Gastroesophageal sphincter (tissue), 3 donors: ENCODE measurements around the gene SSH3.

Source experiments
- CTCF ChIP-seq, 4 experiments: fragments of 200-600 bp in 2 of 4; fragments of 450-650 bp in 2 of 4; sonication (generic) in 1 of 4; IDR thresholded peaks; one replicate each; pipeline ENCODE4 v1.5.1; 2017 to 2019; ENCODE audit warnings: antibody characterized with exemption in 4 of 4, mild to moderate bottlenecking in 2 of 4, moderate library complexity in 2 of 4
- EP300 ChIP-seq: sonication (generic); formaldehyde crosslinking; IDR thresholded peaks from one replicate; pipeline ENCODE4 v1.6.1; 2017; ENCODE audit warnings: antibody characterized with exemption, mild to moderate bottlenecking
- POLR2A ChIP-seq, 2 donors: fragments of 450-650 bp; IDR thresholded peaks; one replicate each; pipeline ENCODE4 v1.6.1; 2017; ENCODE audit warnings: antibody characterized with exemption in 2 of 2, mild to moderate bottlenecking in 2 of 2, moderate library complexity in 1 of 2
- POLR2AphosphoS5 ChIP-seq: sonication (generic); formaldehyde crosslinking; IDR thresholded peaks from one replicate; pipeline ENCODE4 v1.6.1; 2017; ENCODE audit warnings: antibody characterized with exemption

DNA sequence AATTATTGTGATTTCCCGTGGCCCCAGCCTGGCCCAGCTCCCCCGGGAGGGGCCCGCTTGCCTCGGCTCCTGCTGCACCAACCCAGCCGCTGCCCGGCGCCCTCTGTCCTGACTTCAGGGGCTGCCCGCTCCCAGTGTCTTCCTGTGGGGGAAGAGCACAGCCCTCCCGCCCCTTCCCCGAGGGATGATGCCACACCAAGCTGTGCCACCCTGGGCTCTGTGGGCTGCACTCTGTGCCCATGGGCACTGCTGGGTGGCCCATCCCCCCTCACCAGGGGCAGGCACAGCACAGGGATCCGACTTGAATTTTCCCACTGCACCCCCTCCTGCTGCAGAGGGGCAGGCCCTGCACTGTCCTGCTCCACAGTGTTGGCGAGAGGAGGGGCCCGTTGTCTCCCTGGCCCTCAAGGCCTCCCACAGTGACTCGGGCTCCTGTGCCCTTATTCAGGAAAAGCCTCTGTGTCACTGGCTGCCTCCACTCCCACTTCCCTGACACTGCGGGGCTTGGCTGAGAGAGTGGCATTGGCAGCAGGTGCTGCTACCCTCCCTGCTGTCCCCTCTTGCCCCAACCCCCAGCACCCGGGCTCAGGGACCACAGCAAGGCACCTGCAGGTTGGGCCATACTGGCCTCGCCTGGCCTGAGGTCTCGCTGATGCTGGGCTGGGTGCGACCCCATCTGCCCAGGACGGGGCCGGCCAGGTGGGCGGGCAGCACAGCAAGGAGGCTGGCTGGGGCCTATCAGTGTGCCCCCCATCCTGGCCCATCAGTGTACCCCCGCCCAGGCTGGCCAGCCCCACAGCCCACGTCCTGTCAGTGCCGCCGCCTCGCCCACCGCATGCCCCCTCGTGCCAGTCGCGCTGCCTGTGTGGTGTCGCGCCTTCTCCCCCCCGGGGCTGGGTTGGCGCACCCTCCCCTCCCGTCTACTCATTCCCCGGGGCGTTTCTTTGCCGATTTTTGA, 17.5 kb upstream of the SSH3 start:
- TF ChIP-seq CTCF (IDR thresholded peaks at IDR 0.05) (no peak), EP300 (no peak), POLR2A (IDR thresholded peaks at IDR 0.05) (no peak), POLR2AphosphoS5 (no peak)
